Gastroesophageal sphincter (tissue), 4 donors: Measurements from ENCODE around the gene FKBP1B. TPM values are rescaled to one million over a fixed set of nuclear protein-coding genes. Genes with fewer than 3 reads are reported as not detected.

Source experiments
- ATAC-seq: fragments of 150-250 bp; one replicate; pipeline ENCODE4 v1.9.1; 2016; ENCODE audit warnings: mild to moderate bottlenecking, moderate library complexity
- H3K27ac ChIP-seq, 4 donors: fragments of 200-600 bp; sonication (generic) in 3 of 4; 1 replicate in 3 of 4; 2 replicates in 1 of 4; pipeline ENCODE4 v1.5.1; 2016 to 2019
- H3K27me3 ChIP-seq: fragments of 200-600 bp; sonication (generic); one replicate; pipeline ENCODE4 v1.5.1; 2019
- H3K36me3 ChIP-seq, 2 donors: fragments of 200-600 bp; sonication (generic); one replicate each; pipeline ENCODE4 v1.5.1; 2019; ENCODE audit warnings: control low read depth in 1 of 2
- H3K4me1 ChIP-seq, 3 donors: fragments of 200-600 bp; sonication (generic); 1 replicate in 2 of 3; 2 replicates in 1 of 3; pipeline ENCODE4 v1.5.1; 2016 to 2019; ENCODE audit warnings: control low read depth in 2 of 3
- H3K4me3 ChIP-seq, 2 donors: fragments of 200-600 bp; sonication (generic); one replicate each; pipeline ENCODE4 v1.5.1; 2019; ENCODE audit warnings: mild to moderate bottlenecking in 1 of 2, moderate library complexity in 1 of 2
- H3K9me3 ChIP-seq, 3 donors: fragments of 200-600 bp; sonication (generic); one replicate each; pipeline ENCODE4 v1.5.1; 2017 to 2019; ENCODE audit warnings: control low read depth in 2 of 3
- CTCF ChIP-seq, 4 experiments: fragments of 200-600 bp in 2 of 4; fragments of 450-650 bp in 2 of 4; sonication (generic) in 1 of 4; IDR thresholded peaks; one replicate each; pipeline ENCODE4 v1.5.1; 2017 to 2019; ENCODE audit warnings: antibody characterized with exemption in 4 of 4, mild to moderate bottlenecking in 2 of 4, moderate library complexity in 2 of 4
- EP300 ChIP-seq: sonication (generic); formaldehyde crosslinking; IDR thresholded peaks from one replicate; pipeline ENCODE4 v1.6.1; 2017; ENCODE audit warnings: antibody characterized with exemption, mild to moderate bottlenecking
- POLR2A ChIP-seq, 2 donors: fragments of 450-650 bp; IDR thresholded peaks; one replicate each; pipeline ENCODE4 v1.6.1; 2017; ENCODE audit warnings: antibody characterized with exemption in 2 of 2, mild to moderate bottlenecking in 2 of 2, moderate library complexity in 1 of 2
- POLR2AphosphoS5 ChIP-seq: sonication (generic); formaldehyde crosslinking; IDR thresholded peaks from one replicate; pipeline ENCODE4 v1.6.1; 2017; ENCODE audit warnings: antibody characterized with exemption
- WGBS, 2 donors: methylation state at CpG; one replicate each; pipeline ENCODE4 v1.1.5; 2018; ENCODE audit warnings: low coverage in 1 of 2; 5-methylcytosine and 5-hydroxymethylcytosine counted together
- total RNA-seq, 4 donors: library from RNA; depleted of rRNA; stranded (reverse); fragments of >200 nt; gene quantifications; one replicate each; pipeline ENCODE4 v1.1.0, GENCODE V29; 2016

Gene FKBP1B
- total RNA-seq, 4 donors from 2014 or later: 2.3 to 8.6 (median 5.5) TPM

GRCh38 chr2:24015562-24016375 is 33.8 kb upstream of the FKBP1B start:
- Histone ChIP-seq H3K27me3 (peaks cover 23% of the 10 kb centered on the region), H3K27ac (no peak overlapping the region), H3K4me1 (no peaks in the 10 kb centered on the region), H3K9me3 (no peaks in the 10 kb centered on the region), H3K36me3 (no peaks in the 10 kb centered on the region), H3K4me3 (no peak overlapping the region)
- TF ChIP-seq POLR2AphosphoS5: no peak
- ATAC-seq: peak; percentile 7
- WGBS, 2 donors: 79 to 87% methylated on average over 2 of the region's 11 CpGs

GRCh38 chr2:24016376-24016761 is 33.2 kb upstream of the FKBP1B start:
- H3K4me3 ChIP-seq: no peak overlapping the region
- TF ChIP-seq CTCF (IDR thresholded peaks at IDR 0.05): no peak
- TF ChIP-seq POLR2AphosphoS5: no peak
- TF ChIP-seq EP300: no peak
- TF ChIP-seq POLR2A (IDR thresholded peaks at IDR 0.05): no peak
- H3K27ac ChIP-seq: no peak overlapping the region
- H3K36me3 ChIP-seq: no peaks in the 10 kb centered on the region
- peaks cover 17% of the 10 kb centered on the region for H3K27me3 ChIP-seq
- WGBS, 2 donors: no CpG with 5 or more reads among the region's 9 CpGs
- H3K9me3 ChIP-seq: no peaks in the 10 kb centered on the region
- ATAC-seq: no peak
- no peaks in the 10 kb centered on the region for H3K4me1 ChIP-seq

GRCh38 chr2:24016853-24017703 is 32.5 kb upstream of the FKBP1B start:
- H3K36me3 ChIP-seq: peaks cover 0 to 6% of the 10 kb centered on the region in 2 donors
- H3K4me1 ChIP-seq: no peaks in the 10 kb centered on the region
- ATAC-seq: no peak
- TF ChIP-seq CTCF (IDR thresholded peaks at IDR 0.05): no peak
- TF ChIP-seq POLR2A (IDR thresholded peaks at IDR 0.05): no peak
- TF ChIP-seq POLR2AphosphoS5: no peak
- no peak for TF ChIP-seq EP300
- H3K27me3 ChIP-seq: peaks cover 12% of the 10 kb centered on the region
- 92 to 94% methylated on average over 7 to 13 of the region's 35 CpGs for WGBS, 2 donors
- no peak overlapping the region for H3K4me3 ChIP-seq
- H3K27ac ChIP-seq: no peak overlapping the region
- H3K9me3 ChIP-seq: no peaks in the 10 kb centered on the region

- Histone ChIP-seq H3K4me1 (no peaks in the 10 kb centered on the region), H3K27me3 (peaks cover 6% of the 10 kb centered on the region), H3K4me3 (no peak overlapping the region), H3K27ac (no peak overlapping the region), H3K36me3 (peaks cover 0 to 12% of the 10 kb centered on the region in 2 donors), H3K9me3 (no peaks in the 10 kb centered on the region)
- ATAC-seq: no peak
- 82% methylated on average over 3 of the region's 8 CpGs for WGBS, 2 donors
- TF ChIP-seq POLR2AphosphoS5: no peak
- TF ChIP-seq EP300: no peak
- TF ChIP-seq CTCF (IDR thresholded peaks at IDR 0.05): no peak
- no peak for TF ChIP-seq POLR2A (IDR thresholded peaks at IDR 0.05)
These were observed 31.8 kb upstream of the FKBP1B start for GRCh38 chr2:24017711-24018110.

GRCh38 chr2:24018241-24018640 is 31.3 kb upstream of the FKBP1B start:
- peaks cover under 1% of the 10 kb centered on the region for H3K27me3 ChIP-seq
- no peak for TF ChIP-seq CTCF (IDR thresholded peaks at IDR 0.05)
- no peak for TF ChIP-seq POLR2A (IDR thresholded peaks at IDR 0.05)
- no peak for TF ChIP-seq EP300
- no peak for TF ChIP-seq POLR2AphosphoS5
- no peaks in the 10 kb centered on the region for H3K4me1 ChIP-seq
- no peaks in the 10 kb centered on the region for H3K9me3 ChIP-seq
- 69 to 86% methylated on average over 4 to 6 of the region's 9 CpGs for WGBS, 2 donors
- ATAC-seq: no peak
- no peak overlapping the region for H3K27ac ChIP-seq
- H3K36me3 ChIP-seq: peaks cover 0 to 18% of the 10 kb centered on the region in 2 donors
- no peak overlapping the region for H3K4me3 ChIP-seq
